ENCODE measurements around the gene COPS4. TPM values are rescaled to one million over a fixed set of nuclear protein-coding genes. Genes with fewer than 3 reads are reported as not detected.

COPS4 gene
- total RNA-seq (2013; cell fraction: nucleolus; rRNA removed): 21.9 and 26.4 TPM in 2 replicates
- total RNA-seq (2014; rRNA removed) (54.6 and 65.1 TPM in 2 replicates), total RNA-seq (2014; rRNA removed; fragmentation: Illumina TruSeq; extraction: Trizol) (59.6 and 63.4 TPM in 2 replicates), total RNA-seq (2021) (34.2 and 35.5 TPM in 2 replicates), polyA plus RNA-seq (2011; rRNA removed) (55.2 and 76.7 TPM in 2 replicates), polyA plus RNA-seq (2014; fragmentation: Illumina TruSeq; extraction: Trizol) (73.8 and 95.4 TPM in 2 replicates), polyA plus RNA-seq (2014; fragmentation: Nextera tagmentation; extraction: Ambion mirVana) (100 to 1,000 TPM; 112 to 159 TPM), polyA plus RNA-seq (2014; rRNA removed) (45.2 and 59.6 TPM in 2 replicates), polyA plus RNA-seq (2016; fragmentation: Nextera tagmentation; extraction: Ambion mirVana) (10 to 100 TPM; 79.9 to 89.3 TPM), polyA minus RNA-seq (2011; rRNA and poly(A)+ RNA removed) (35.3 and 55.5 TPM in 2 replicates), Bru-seq, nascent RNA (percentile 79 among the genes with signal in this experiment), BruChase-seq, experiment 1, labeled RNA remaining after a 6-hour chase (percentile 76 among the genes with signal in this experiment), BruChase-seq, experiment 2, labeled RNA remaining after a 2-hour chase (percentile 77 among the genes with signal in this experiment)
- 32.4 TPM for polyA plus RNA-seq (2011; ENCODE audit: low read depth)
- polyA plus RNA-seq (2011; cell fraction: cytosol; rRNA removed): 38.9 and 59.8 TPM in 2 replicates
- polyA plus RNA-seq (2011; cell fraction: nucleus; rRNA removed): 27.6 and 32.8 TPM in 2 replicates
- polyA plus RNA-seq (2012): 37.5 and 45.6 TPM in 2 replicates
- 7.6 and 10.0 TPM in 2 replicates for polyA minus RNA-seq (2011; cell fraction: cytosol; rRNA and poly(A)+ RNA removed)
- 10.5 and 20.9 TPM in 2 replicates for polyA minus RNA-seq (2011; cell fraction: nucleus; rRNA and poly(A)+ RNA removed)
- long read RNA-seq, experiment 1, transcript COPS4-201 (10 exons, 1,744 nt): major isoform, 86 of 94 reads
- long read RNA-seq, experiment 1, partial matches to known transcripts: 1 of 94 reads
- long read RNA-seq, experiment 1, other reads (novel, unspliced or antisense): 2 of 94 reads
- long read RNA-seq, experiment 2, transcript COPS4-202 (11 exons, 1,702 nt): minor isoform, 23 of 1,011 reads
- long read RNA-seq, experiment 2, transcript COPS4-209 (11 exons, 1,695 nt): minor isoform, 24 of 1,011 reads
- long read RNA-seq, experiment 2, transcript COPS4-201 (10 exons, 1,744 nt): major isoform, 903 of 1,011 reads
- long read RNA-seq, experiment 2, partial matches to known transcripts: 30 of 1,011 reads
- long read RNA-seq, experiment 2, other reads (novel, unspliced or antisense): 29 of 1,011 reads

- no TSS peak for BruUV-seq (replicated peaks)
- peak within 1 kb of the TSS; percentile 77 for H3K27ac ChIP-seq (ENCODE audit: control insufficient read depth, insufficient read depth)
- H3K27me3 ChIP-seq (replicated peaks in 1 of 2; ENCODE audit: control insufficient read depth in 2 of 2, insufficient read depth in 2 of 2, low read length in 1 of 2): no peaks in the 10 kb centered on the region
- no peaks in the 10 kb centered on the region for H4K20me1 ChIP-seq (ENCODE audit: control insufficient read depth, insufficient read depth)
- ChIA-PET RAD21 (ENCODE audit: unreplicated experiment) (interaction anchor here (0.5 to 4.4 kb wide), 22 partner anchors 11 to 608 kb away, joined by 3 to 68 read pairs (median 3); partner anchors contain the start of genes COQ2, LIN54 and THAP9), CTCF (interaction anchor here (0.7 to 2.1 kb wide), 16 partner anchors 11 to 420 kb away, joined by 3 to 22 read pairs (median 4); partner anchors contain the start of genes COQ2 and LIN54), SMC1A (ENCODE audit: uncharacterized antibody, unreplicated experiment) (interaction anchor here (0.8 to 3.5 kb wide), 21 partner anchors 10 to 249 kb away, joined by 3 to 33 read pairs (median 4); partner anchors contain the start of genes LIN54 and THAP9), POLR2A (interaction anchor here (0.5 to 1.4 kb wide), 13 partner anchors 13 to 251 kb away, joined by 3 to 27 read pairs (median 4); partner anchors contain the start of genes LIN54, SEC31A and THAP9)
- H2AFZ ChIP-seq (ENCODE audit: control insufficient read depth, low read depth, low read length): peak within 1 kb of the TSS; percentile 96
- peak within 1 kb of the TSS; percentile 91 for H3K4me2 ChIP-seq (ENCODE audit: control insufficient read depth, insufficient read depth)
- H3K4me1 ChIP-seq (ENCODE audit: control insufficient read depth, insufficient read depth, low read length): peaks cover 6% of the 10 kb centered on the region
- FAIRE-seq (peak; percentile 98), DNase-seq (ENCODE audit: low read depth, low spot score) (peak; percentile 100), ATAC-seq (peak; percentile 96)
- H3K36me3 ChIP-seq (ENCODE audit: control insufficient read depth in 2 of 2, insufficient read depth in 2 of 2, low read length in 1 of 2): no peaks in the 10 kb centered on the region
- intact Hi-C loops (cut with micrococcal nuclease; ENCODE audit: unreplicated experiment): loop anchor here (1.0 to 10.0 kb wide), 5 partner anchors 22 to 660 kb away; partner anchors contain the start of genes HELQ, HNRNPD, MRPS18C and THAP9
- whole genome bisulfite sequencing (ENCODE audit: insufficient coverage, insufficient replicate concordance, low lambda C conversion rate, missing lambda C conversion rate): under 1% methylated on average over 36 of the region's 39 CpGs
- in situ Hi-C loops (cut with MboI): no loop called here
- H3K4me3 ChIP-seq: peak within 1 kb of the TSS; percentile 78
- no peaks in the 10 kb centered on the region for H3K9me3 ChIP-seq (replicated peaks; ENCODE audit: control insufficient read depth, insufficient read depth, low read length)
- peak within 1 kb of the TSS; percentile 79 for H3K9ac ChIP-seq (ENCODE audit: control insufficient read depth, insufficient read depth, low read length)
- peaks cover 40% of the 10 kb centered on the region for H3K79me2 ChIP-seq (ENCODE audit: control insufficient read depth, insufficient read depth, low read length)
- TF ChIP-seq MTA3 (IDR thresholded peaks at IDR 0.05; ENCODE audit: borderline replicate concordance, low read length): peak; percentile 73; the same call in 1 of the 2 replicates
- TF ChIP-seq JUNB (IDR thresholded peaks at IDR 0.05): peak; percentile 32
- peak; percentile 57; the same call in 1 of the 2 replicates for TF ChIP-seq SMAD5 (IDR thresholded peaks at IDR 0.05; ENCODE audit: low read depth)
- TF ChIP-seq ZBTB4 (CRISPR knock-in tag; IDR thresholded peaks at IDR 0.05): no peak; the same call in 1 of the 2 replicates
- peak; percentile 74 to 96 for TF ChIP-seq SRF (IDR thresholded peaks at IDR 0.05; ENCODE audit: low read depth in 2 of 2, low read length in 2 of 2)
- peak; percentile 97 for TF ChIP-seq PML (IDR thresholded peaks at IDR 0.05; ENCODE audit: low read length)
- peak; percentile 2 for TF ChIP-seq PBX3 (IDR thresholded peaks at IDR 0.05; ENCODE audit: insufficient replicate concordance, low read depth, low read length)
- peak; percentile 74 for TF ChIP-seq POLR2A (IDR thresholded peaks at IDR 0.05; ENCODE audit: low read depth, low read length)
- peak; percentile 97 for TF ChIP-seq NBN (IDR thresholded peaks at IDR 0.05)
- no peak for TF ChIP-seq SPI1 (IDR thresholded peaks at IDR 0.05; ENCODE audit: borderline replicate concordance, insufficient read depth, low read depth, low read length)
- no peak for TF ChIP-seq NRF1 (conservative IDR thresholded peaks at IDR 0.05; ENCODE audit: low read depth, low read length)
- no peak for TF ChIP-seq CHD4 (IDR thresholded peaks at IDR 0.05)
- peak; percentile 100 for TF ChIP-seq RUNX3 (IDR thresholded peaks at IDR 0.05; ENCODE audit: low read length)
- no peak for TF ChIP-seq NFXL1 (IDR thresholded peaks at IDR 0.05; ENCODE audit: borderline replicate concordance)
Measured at GRCh38 chr4:83034630-83035494, at the start of gene COPS4. Gene COPS4, plus strand, starts transcription at chr4:83035183. Its CDS starts 42 bp downstream, at chr4:83035225.

All from GM12878 (cell line).